Measurements from ENCODE around the gene CHMP6.

GRCh38 chr17:80957461-80957941 is 34.1 kb upstream of the CHMP6 start:
- TF ChIP-seq FOXA1 (IDR thresholded peaks at IDR 0.05) (no peak), CTCF (IDR thresholded peaks at IDR 0.05; ENCODE audit: low read depth, low read length, missing input control) (no peak), HNF4G (IDR thresholded peaks at IDR 0.05) (no peak), GABPA (IDR thresholded peaks at IDR 0.05 in 1 of 2, conservative IDR thresholded peaks at IDR 0.05 in 1 of 2) (no peak), TAF1 (conservative IDR thresholded peaks at IDR 0.05) (no peak), EGR1 (IDR thresholded peaks at IDR 0.05; ENCODE audit: low read depth in 2 of 2) (no peak), YY1 (IDR thresholded peaks at IDR 0.05) (no peak), JUND (IDR thresholded peaks at IDR 0.05) (no peak), RXRA (IDR thresholded peaks at IDR 0.05) (no peak), SP1 (IDR thresholded peaks at IDR 0.05) (no peak)
- TF ChIP-seq, protein P1, sequence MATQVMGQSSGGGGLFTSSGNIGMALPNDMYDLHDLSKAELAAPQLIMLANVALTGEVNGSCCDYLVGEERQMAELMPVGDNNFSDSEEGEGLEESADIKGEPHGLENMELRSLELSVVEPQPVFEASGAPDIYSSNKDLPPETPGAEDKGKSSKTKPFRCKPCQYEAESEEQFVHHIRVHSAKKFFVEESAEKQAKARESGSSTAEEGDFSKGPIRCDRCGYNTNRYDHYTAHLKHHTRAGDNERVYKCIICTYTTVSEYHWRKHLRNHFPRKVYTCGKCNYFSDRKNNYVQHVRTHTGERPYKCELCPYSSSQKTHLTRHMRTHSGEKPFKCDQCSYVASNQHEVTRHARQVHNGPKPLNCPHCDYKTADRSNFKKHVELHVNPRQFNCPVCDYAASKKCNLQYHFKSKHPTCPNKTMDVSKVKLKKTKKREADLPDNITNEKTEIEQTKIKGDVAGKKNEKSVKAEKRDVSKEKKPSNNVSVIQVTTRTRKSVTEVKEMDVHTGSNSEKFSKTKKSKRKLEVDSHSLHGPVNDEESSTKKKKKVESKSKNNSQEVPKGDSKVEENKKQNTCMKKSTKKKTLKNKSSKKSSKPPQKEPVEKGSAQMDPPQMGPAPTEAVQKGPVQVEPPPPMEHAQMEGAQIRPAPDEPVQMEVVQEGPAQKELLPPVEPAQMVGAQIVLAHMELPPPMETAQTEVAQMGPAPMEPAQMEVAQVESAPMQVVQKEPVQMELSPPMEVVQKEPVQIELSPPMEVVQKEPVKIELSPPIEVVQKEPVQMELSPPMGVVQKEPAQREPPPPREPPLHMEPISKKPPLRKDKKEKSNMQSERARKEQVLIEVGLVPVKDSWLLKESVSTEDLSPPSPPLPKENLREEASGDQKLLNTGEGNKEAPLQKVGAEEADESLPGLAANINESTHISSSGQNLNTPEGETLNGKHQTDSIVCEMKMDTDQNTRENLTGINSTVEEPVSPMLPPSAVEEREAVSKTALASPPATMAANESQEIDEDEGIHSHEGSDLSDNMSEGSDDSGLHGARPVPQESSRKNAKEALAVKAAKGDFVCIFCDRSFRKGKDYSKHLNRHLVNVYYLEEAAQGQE (IDR thresholded peaks at IDR 0.05): no peak
- TF ChIP-seq, protein P2, sequence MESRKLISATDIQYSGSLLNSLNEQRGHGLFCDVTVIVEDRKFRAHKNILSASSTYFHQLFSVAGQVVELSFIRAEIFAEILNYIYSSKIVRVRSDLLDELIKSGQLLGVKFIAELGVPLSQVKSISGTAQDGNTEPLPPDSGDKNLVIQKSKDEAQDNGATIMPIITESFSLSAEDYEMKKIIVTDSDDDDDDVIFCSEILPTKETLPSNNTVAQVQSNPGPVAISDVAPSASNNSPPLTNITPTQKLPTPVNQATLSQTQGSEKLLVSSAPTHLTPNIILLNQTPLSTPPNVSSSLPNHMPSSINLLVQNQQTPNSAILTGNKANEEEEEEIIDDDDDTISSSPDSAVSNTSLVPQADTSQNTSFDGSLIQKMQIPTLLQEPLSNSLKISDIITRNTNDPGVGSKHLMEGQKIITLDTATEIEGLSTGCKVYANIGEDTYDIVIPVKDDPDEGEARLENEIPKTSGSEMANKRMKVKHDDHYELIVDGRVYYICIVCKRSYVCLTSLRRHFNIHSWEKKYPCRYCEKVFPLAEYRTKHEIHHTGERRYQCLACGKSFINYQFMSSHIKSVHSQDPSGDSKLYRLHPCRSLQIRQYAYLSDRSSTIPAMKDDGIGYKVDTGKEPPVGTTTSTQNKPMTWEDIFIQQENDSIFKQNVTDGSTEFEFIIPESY (IDR thresholded peaks at IDR 0.05): no peak

Data from liver (tissue), 3 donors.